EL (cell line): ENCODE measurements around the gene ATP6V1G3.
"Not testable (repeated sequence)": the region's sequence is repeated elsewhere in the genome, so short reads cannot be mapped to it uniquely, and the experiment has no call there.

Experiments used
- DNase-seq: peaks from one replicate; pipeline ENCODE4 v3.0.0-alpha.2; 2016

Gene ATP6V1G3, protein sequence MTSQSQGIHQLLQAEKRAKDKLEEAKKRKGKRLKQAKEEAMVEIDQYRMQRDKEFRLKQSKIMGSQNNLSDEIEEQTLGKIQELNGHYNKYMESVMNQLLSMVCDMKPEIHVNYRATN

GRCh38 chr1:198540580-198540979, at the start of gene ATP6V1G3:
ATP6V1G3 (minus strand) TSS chr1:198540680; CDS start chr1:198540650, 30 bp downstream.
- DNase-seq: no peak

- DNase-seq: no peak
Measured at GRCh38 chr1:198588845-198589244, 48.4 kb upstream of the ATP6V1G3 start.

DNA sequence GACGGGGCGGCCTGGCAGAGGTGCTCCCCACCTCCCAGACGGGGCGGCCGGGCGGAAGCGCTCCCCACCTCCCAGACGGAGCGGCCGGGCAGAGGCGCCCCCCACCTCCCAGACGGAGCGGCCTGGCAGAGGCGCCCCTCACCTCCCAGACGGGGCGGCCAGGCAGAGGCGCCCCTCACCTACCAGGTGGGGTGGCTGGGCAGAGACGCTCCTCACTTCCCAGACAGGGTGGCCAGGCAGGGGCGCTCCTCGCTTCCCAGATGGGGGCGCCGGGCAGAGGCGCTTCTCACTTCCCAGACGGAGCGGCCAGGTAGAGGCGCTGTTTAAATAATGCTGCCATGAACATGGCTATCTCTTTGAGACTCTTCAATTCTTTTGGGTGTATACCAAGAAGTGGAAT, 43.7 kb upstream of the ATP6V1G3 start:
- DNase-seq: no peak

GRCh38 chr1:198583209-198583802, 42.8 kb upstream of the ATP6V1G3 start:
- not testable (repeated sequence) for DNase-seq

- DNase-seq: peak; percentile 89
Measured at GRCh38 chr1:198577444-198577843, 37.0 kb upstream of the ATP6V1G3 start.

DNA sequence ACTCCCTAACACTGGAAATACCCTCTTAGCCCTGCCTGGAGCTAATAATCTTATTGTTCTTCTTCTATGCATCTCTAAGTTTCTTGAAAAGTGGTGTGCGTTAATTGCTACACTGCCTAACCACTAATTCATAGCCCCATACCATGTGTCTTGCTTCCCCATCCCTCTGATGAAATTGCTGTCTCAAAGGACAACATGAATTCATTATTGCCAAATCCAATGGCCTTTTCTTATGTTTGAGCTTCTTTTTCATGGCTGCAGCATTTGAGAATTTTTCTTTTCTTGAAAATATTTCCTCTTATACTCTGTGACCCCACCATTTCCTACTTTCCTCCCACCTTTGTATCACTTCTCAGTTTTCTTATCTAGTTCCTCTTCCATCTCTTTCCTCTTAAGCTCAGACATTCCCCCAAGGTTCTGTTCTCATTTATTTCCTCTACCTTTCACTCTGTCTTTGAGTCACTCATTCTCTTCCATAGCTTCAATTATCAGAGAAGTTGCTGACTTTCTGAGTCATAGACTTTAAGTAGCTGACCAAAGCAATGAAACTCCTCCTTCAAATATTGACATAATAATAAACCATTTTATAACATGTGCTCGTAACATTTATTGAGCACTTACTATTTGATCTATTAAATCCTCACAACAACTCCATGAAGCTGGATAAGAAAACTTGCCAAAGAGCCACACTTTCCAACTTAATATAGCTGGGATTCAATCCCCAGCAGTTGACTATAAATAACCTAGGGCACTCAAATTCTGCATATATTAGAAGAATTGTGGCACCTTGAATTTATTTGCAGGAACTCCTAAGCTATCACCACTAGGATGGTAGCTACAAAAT, 35.5 kb upstream of the ATP6V1G3 start:
- DNase-seq: peak; percentile 33

GRCh38 chr1:198575292-198575691, 34.8 kb upstream of the ATP6V1G3 start:
- DNase-seq: no peak

DNA sequence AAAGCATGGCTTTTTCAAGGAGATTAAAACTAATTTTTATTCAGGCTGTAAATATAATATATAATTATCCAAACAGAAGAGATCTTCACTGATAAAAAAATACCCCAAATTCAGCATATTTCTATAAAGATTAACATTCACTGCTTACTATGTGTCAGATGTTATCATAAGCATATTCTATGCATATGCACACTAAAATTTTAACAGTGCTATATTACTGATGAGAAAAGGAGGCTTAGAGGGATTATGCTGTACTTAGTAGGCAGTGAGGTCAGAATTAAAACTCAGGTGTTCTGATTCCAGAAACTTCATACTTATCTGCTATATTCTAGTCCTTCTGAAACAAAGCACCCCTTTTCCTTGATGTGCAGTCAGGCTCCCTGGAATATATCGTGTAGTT, 33.8 kb upstream of the ATP6V1G3 start:
- DNase-seq: no peak

DNA sequence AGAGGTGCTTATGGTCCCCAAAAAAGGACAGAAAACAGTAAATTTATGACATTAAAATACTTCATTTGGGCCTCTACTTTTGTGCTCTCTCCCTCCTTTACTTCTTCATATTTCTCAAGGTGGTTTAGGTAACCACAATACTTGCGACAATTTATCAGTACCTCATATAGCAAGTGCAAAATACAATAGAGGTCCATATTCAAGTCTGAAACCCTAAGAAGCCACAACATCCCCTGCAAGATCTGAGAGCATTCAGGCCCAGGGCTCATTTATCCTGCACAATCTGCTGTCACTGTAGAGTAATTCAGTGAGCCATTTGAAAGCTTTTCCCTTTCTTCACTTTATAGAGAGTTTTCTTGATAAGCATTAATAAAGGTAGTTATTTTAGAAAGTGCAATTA, 24.2 kb upstream of the ATP6V1G3 start:
- DNase-seq: no peak

GRCh38 chr1:198564157-198564556, 23.7 kb upstream of the ATP6V1G3 start:
- no peak for DNase-seq

DNA sequence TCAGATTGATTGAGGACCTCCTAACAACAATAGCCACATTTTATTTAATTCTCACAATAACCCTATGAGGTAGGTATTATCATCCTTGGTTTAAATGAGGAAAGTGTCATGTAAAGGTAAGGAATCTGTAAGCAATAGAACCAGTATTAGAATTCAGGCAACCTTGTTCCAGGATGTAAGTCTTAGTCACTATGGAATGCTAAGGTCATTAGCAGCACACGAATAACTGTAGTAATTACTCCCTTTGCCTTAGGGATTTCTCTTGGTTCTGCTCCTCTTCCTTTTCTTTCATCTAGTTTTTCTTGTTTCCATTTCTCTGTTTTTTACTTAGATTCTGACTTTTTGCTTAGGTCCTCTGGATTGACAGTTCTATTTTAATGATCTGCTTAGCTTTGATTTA, 23.1 kb upstream of the ATP6V1G3 start:
- DNase-seq: peak; percentile 40

DNA sequence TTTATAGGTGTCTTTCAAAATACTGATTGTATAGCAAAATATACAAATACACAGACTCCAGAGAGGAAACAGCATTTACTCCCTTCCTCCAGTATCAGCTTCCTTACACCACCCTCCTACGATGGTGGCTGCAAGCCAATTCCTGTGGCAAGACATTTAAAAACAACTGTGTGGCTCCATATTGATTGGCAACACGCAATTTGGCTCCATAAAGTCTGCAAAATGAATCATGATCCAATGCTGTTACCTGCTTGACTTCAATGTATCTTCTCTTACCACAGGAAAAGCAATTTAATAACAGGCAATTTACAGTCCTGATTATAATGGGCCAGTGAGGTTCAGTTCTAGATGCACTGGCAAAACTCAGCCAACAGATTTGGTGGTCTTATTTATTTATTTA, 19.7 kb upstream of the ATP6V1G3 start:
- no peak for DNase-seq

GRCh38 chr1:198559362-198559761, 18.9 kb upstream of the ATP6V1G3 start:
- no peak for DNase-seq

DNA sequence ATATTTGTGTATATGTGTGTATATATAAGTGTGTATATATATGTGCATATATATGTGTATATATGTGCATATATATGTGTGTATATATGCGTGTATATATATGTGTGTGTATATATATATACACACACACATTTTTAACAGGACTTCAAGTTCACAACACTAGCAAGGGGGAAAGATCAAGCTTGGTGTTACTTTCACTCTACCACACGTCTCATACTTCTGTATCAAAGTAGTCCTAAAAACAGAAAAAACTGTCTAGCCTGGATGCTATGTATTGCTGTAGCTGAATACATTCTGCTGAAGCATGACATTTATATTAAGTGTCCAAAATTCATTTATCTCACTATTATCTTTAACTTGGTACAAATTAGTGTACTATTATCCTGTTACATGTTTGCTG, 17.9 kb upstream of the ATP6V1G3 start:
- no peak for DNase-seq

- DNase-seq: peak; percentile 14
Measured at GRCh38 chr1:198556971-198557370, 16.5 kb upstream of the ATP6V1G3 start.

DNA sequence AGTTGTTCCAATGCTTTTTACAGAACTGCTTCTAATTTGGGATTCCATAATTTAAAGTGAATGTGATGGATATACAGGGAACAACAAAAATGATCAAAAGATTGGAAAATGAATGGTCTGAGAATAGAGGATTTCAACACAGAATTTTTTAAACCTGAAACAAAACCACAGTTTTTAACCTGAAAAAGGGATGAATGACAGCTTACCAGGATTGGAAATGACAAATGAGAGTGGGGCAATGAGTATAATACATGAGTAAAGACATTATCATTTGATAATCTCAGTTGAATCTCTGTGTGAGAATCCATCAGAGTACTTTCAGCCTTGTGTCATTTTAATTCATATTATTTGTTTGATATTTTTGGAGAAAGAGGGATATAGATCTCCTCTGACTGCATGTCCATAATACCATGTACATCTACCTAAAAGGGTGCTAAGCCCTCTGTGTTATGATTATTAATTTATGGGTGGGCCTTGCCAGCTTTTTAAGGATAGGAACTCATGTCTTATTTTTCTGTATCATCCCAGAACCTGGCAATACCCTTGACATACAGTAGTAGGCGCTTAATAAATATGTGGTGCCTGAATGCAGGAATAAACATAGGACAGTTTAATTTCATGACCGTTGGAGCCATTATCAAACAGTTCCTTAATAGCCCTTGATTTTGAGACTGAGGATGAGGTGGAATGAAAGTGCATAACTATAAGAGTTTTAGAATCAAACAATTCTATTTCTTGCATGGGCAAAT, 12.4 kb upstream of the ATP6V1G3 start:
- no peak for DNase-seq

DNA sequence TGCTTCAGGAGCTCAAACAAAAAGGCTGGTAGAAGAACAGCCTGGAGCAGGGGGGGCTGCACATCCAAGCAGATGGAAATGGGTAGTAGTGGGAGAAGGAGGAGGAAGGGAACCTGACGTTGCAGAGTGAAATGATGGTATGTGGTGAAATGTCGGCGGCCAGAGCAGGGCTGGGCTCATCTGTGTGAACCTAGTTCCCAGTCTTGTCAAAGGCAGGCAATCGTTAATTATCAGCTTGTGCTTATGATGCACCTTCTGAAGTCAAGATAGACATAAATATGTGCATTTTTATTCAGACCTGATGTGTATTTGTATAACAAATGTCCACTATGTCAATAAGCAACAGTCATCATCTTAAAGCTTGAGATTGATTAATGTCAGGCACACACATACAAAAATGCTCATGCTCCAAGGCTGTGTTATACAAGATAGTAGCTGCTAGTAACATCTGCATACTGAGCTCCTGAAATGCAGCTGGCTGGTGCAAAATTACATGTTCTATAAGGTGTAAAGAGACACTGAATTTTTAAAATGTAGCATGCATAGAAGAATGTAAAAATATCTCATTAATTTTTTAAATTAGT, 10.6 kb upstream of the ATP6V1G3 start:
- DNase-seq: no peak

DNA sequence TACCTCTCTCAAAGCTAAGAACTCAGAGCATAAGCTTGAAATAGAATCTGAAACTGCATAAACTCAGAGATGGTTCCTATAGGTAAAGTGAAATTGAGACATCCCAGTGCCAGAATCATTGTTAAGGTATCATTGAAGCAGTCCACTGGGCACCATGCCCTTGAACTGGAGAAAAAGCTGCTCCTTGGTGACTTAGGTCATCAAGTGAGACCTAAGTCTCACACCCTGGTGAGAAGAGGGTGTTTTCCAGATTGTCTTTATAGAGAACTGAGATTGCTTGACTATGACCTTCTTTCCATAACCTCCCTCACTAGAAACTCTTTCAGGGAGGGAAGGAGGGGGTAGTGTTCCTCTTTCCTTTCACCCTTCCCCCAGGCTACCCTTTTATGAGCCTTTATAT, 9.4 kb upstream of the ATP6V1G3 start:
- no peak for DNase-seq

DNA sequence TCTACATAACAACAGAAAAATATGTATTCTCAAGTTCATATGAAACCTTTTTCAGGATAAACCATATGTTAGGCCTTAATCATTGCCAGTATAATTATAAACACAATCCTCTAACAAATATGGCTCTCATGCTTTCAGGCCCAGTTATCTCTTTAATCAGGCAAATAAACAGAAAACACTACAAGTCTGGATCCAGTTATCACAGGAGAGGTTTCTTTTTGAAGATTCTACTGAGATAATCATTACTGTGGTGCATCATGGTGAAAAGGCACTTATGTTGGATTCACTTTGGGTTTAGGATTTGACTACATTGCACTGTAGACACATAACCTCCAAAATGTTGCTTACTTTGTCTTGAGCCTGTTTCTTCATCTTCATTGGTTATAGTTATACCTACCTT, 8.4 kb upstream of the ATP6V1G3 start:
- no peak for DNase-seq

DNA sequence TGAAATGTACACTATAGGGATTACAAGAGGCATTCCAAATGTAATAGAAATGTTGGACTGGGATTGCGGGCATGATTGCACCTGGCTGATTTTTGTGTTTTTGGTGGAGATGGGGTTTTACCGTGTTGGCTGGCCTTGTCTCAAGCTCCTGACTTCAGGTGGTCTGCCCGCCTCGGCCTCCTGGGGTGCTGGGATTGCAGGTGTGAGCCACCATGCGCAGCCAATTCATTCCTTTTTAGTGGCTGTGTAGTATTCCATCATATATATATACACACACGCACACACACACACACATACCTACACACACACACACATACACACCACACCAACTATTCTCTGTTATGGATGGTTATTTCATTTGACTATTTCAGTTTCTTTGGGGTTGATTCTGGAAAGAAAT, 4.7 kb upstream of the ATP6V1G3 start:
- DNase-seq: no peak

DNA sequence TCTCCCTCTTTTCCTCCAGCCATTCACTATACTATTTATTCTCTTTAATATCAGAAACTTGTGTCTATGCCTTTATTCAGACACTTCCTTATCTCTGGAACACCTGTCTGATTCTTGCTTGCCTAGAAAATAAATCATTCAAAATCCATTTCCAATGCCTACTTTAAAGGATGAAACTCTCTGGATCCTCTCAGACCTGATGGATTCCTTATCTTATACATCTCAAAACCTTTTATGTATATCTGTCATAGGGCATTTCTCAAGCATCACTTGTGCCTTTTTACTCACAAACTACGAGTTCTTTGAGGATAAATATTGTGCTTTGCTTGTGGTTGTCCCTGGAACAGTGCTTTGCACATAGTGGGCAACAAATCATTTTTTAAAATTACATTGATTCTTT, 3.8 kb upstream of the ATP6V1G3 start:
- no peak for DNase-seq

GRCh38 chr1:198543670-198544260, 3.3 kb upstream of the ATP6V1G3 start:
- DNase-seq: no peak

- DNase-seq: no peak
Measured at GRCh38 chr1:198542632-198543031, 2.2 kb upstream of the ATP6V1G3 start.
